ENCODE measurements around the gene HNF1A. TPM values are rescaled to one million over a fixed set of nuclear protein-coding genes. Genes with fewer than 3 reads are reported as not detected.
A peak's percentile ranks its signal among the peaks of the same experiment; 100 is the strongest.

Gene HNF1A
- total and polyA plus RNA-seq, 2 of the 13 experiments (the other 11 are each of a cell fraction or from before 2014, with no cell fraction given), result 13.4 to 34.7 TPM

DNA sequence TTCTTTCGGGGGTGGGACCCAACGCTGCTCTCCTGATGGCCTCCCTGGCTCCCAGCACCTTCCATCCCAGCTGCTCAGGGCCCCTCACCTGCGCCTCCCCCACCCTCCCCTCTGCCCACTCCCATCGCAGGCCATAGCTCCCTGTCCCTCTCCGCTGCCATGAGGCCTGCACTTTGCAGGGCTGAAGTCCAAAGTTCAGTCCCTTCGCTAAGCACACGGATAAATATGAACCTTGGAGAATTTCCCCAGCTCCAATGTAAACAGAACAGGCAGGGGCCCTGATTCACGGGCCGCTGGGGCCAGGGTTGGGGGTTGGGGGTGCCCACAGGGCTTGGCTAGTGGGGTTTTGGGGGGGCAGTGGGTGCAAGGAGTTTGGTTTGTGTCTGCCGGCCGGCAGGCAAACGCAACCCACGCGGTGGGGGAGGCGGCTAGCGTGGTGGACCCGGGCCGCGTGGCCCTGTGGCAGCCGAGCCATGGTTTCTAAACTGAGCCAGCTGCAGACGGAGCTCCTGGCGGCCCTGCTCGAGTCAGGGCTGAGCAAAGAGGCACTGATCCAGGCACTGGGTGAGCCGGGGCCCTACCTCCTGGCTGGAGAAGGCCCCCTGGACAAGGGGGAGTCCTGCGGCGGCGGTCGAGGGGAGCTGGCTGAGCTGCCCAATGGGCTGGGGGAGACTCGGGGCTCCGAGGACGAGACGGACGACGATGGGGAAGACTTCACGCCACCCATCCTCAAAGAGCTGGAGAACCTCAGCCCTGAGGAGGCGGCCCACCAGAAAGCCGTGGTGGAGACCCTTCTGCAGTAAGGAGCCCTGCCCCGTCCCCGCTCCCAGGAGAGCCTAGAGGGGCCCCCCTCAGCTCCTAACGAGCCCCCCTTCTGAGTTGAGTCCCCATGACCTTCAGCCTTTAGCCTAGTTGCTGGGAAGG, at the start of gene HNF1A (continued):
- TF ChIP-seq ZNF607 (CRISPR knock-in tag; IDR thresholded peaks at IDR 0.05; ENCODE audit: borderline replicate concordance), result peak; percentile 64
- TF ChIP-seq, protein P1, sequence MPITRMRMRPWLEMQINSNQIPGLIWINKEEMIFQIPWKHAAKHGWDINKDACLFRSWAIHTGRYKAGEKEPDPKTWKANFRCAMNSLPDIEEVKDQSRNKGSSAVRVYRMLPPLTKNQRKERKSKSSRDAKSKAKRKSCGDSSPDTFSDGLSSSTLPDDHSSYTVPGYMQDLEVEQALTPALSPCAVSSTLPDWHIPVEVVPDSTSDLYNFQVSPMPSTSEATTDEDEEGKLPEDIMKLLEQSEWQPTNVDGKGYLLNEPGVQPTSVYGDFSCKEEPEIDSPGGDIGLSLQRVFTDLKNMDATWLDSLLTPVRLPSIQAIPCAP (CRISPR knock-in tag; IDR thresholded peaks at IDR 0.05; ENCODE audit: low read depth), result no peak
- TF ChIP-seq, protein P2, sequence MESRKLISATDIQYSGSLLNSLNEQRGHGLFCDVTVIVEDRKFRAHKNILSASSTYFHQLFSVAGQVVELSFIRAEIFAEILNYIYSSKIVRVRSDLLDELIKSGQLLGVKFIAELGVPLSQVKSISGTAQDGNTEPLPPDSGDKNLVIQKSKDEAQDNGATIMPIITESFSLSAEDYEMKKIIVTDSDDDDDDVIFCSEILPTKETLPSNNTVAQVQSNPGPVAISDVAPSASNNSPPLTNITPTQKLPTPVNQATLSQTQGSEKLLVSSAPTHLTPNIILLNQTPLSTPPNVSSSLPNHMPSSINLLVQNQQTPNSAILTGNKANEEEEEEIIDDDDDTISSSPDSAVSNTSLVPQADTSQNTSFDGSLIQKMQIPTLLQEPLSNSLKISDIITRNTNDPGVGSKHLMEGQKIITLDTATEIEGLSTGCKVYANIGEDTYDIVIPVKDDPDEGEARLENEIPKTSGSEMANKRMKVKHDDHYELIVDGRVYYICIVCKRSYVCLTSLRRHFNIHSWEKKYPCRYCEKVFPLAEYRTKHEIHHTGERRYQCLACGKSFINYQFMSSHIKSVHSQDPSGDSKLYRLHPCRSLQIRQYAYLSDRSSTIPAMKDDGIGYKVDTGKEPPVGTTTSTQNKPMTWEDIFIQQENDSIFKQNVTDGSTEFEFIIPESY (CRISPR knock-in tag; IDR thresholded peaks at IDR 0.05), result no peak
- peak; percentile 90 for TF ChIP-seq MED1 (CRISPR knock-in tag; IDR thresholded peaks at IDR 0.05)
- peak; percentile 13; the same call in 1 of the 2 replicates for TF ChIP-seq HHEX (CRISPR knock-in tag; IDR thresholded peaks at IDR 0.05)
- no peak; the same call in 1 of the 2 replicates for TF ChIP-seq ZNF678 (CRISPR knock-in tag; IDR thresholded peaks at IDR 0.05)
- TF ChIP-seq, protein P3, sequence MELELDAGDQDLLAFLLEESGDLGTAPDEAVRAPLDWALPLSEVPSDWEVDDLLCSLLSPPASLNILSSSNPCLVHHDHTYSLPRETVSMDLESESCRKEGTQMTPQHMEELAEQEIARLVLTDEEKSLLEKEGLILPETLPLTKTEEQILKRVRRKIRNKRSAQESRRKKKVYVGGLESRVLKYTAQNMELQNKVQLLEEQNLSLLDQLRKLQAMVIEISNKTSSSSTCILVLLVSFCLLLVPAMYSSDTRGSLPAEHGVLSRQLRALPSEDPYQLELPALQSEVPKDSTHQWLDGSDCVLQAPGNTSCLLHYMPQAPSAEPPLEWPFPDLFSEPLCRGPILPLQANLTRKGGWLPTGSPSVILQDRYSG (CRISPR knock-in tag; IDR thresholded peaks at IDR 0.05), result no peak
- TF ChIP-seq ZNF350 (CRISPR knock-in tag; IDR thresholded peaks at IDR 0.05; ENCODE audit: borderline replicate concordance, low read depth), result peak; percentile 88
- TF ChIP-seq KAT7 (CRISPR knock-in tag; IDR thresholded peaks at IDR 0.05; ENCODE audit: borderline replicate concordance), result no peak
- TF ChIP-seq, protein P4, sequence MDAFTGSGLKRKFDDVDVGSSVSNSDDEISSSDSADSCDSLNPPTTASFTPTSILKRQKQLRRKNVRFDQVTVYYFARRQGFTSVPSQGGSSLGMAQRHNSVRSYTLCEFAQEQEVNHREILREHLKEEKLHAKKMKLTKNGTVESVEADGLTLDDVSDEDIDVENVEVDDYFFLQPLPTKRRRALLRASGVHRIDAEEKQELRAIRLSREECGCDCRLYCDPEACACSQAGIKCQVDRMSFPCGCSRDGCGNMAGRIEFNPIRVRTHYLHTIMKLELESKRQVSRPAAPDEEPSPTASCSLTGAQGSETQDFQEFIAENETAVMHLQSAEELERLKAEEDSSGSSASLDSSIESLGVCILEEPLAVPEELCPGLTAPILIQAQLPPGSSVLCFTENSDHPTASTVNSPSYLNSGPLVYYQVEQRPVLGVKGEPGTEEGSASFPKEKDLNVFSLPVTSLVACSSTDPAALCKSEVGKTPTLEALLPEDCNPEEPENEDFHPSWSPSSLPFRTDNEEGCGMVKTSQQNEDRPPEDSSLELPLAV (CRISPR knock-in tag; conservative IDR thresholded peaks at IDR 0.05; ENCODE audit: low read depth), result no peak
- peak; percentile 64; the same call in 1 of the 2 replicates for TF ChIP-seq ZMYM2 (CRISPR knock-in tag; IDR thresholded peaks at IDR 0.05)
- peak; percentile 77; the same call in 1 of the 2 replicates for TF ChIP-seq FOXK2 (IDR thresholded peaks at IDR 0.05)
- TF ChIP-seq TOPORS (CRISPR knock-in tag; IDR thresholded peaks at IDR 0.05), result no peak
- TF ChIP-seq SP2 (CRISPR knock-in tag; IDR thresholded peaks at IDR 0.05), result no peak
- peak; percentile 86 for TF ChIP-seq ESRRA (CRISPR knock-in tag; IDR thresholded peaks at IDR 0.05; ENCODE audit: low read depth)
- TF ChIP-seq ZNF777 (CRISPR knock-in tag; IDR thresholded peaks at IDR 0.05), result no peak
- TF ChIP-seq, protein P5, sequence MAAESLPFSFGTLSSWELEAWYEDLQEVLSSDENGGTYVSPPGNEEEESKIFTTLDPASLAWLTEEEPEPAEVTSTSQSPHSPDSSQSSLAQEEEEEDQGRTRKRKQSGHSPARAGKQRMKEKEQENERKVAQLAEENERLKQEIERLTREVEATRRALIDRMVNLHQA (CRISPR knock-in tag; IDR thresholded peaks at IDR 0.05), result no peak
- peak; percentile 79; the same call in 1 of the 2 replicates for TF ChIP-seq MEF2D (CRISPR knock-in tag; IDR thresholded peaks at IDR 0.05)
- no peak for TF ChIP-seq ZNF724P (CRISPR knock-in tag; IDR thresholded peaks at IDR 0.05; ENCODE audit: borderline replicate concordance)
- no peak for TF ChIP-seq CEBPB (IDR thresholded peaks at IDR 0.05; ENCODE audit: borderline replicate concordance, low read depth, low read length)
- no peak for TF ChIP-seq ZFYVE20 (CRISPR knock-in tag; IDR thresholded peaks at IDR 0.05; ENCODE audit: borderline replicate concordance, low read depth)
- TF ChIP-seq, protein P6, sequence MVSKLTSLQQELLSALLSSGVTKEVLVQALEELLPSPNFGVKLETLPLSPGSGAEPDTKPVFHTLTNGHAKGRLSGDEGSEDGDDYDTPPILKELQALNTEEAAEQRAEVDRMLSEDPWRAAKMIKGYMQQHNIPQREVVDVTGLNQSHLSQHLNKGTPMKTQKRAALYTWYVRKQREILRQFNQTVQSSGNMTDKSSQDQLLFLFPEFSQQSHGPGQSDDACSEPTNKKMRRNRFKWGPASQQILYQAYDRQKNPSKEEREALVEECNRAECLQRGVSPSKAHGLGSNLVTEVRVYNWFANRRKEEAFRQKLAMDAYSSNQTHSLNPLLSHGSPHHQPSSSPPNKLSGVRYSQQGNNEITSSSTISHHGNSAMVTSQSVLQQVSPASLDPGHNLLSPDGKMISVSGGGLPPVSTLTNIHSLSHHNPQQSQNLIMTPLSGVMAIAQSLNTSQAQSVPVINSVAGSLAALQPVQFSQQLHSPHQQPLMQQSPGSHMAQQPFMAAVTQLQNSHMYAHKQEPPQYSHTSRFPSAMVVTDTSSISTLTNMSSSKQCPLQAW (CRISPR knock-in tag; IDR thresholded peaks at IDR 0.05), result peak; percentile 93

Measured in HepG2 (cell line).